Measurements from ENCODE around the gene TUBGCP2. TPM values are rescaled to one million over a fixed set of nuclear protein-coding genes. Genes with fewer than 3 reads are reported as not detected.
"Not testable (repeated sequence)": the region's sequence is repeated elsewhere in the genome, so short reads cannot be mapped to it uniquely, and the experiment has no call there.

Gene TUBGCP2
- total RNA-seq, 1 experiment from 2014 or later: 93.7 TPM

GRCh38 chr10:133324198-133324792, 15.6 kb upstream of the TUBGCP2 start:
- DNase-seq (ENCODE audit: low read depth, low spot score) (no peak), ATAC-seq (peak; percentile 82)
- POLR2A ChIA-PET: interaction anchor here (0.5 kb wide), 1 partner anchor 82 kb away, joined by 7 read pairs; no protein-coding TSS in a partner anchor
- no TSS peak for BruUV-seq (replicated peaks)
- Histone ChIP-seq H3K36me3 (ENCODE audit: control insufficient read depth, insufficient read depth, low read length) (no peaks in the 10 kb centered on the region), H3K27ac (ENCODE audit: low read length) (no peak overlapping the region), H3K4me3 (ENCODE audit: low read depth in 2 of 2, low read length in 2 of 2) (peak overlapping the region; percentile 19 to 24; a peak in 3 of 4 replicates), H3K4me1 (ENCODE audit: control insufficient read depth, insufficient read depth, low read length) (peaks cover 17% of the 10 kb centered on the region), H3K27me3 (ENCODE audit: control insufficient read depth, insufficient read depth, low read length) (no peaks in the 10 kb centered on the region), H3K9me3 (ENCODE audit: control insufficient read depth, insufficient read depth, low read depth, low read length) (no peaks in the 10 kb centered on the region)
- intact Hi-C loops (cut with micrococcal nuclease; ENCODE audit: unreplicated experiment): no loop called here
- in situ Hi-C loops (cut with HindIII; ENCODE audit: low pct_unique_long_range_greater_than_20kb, low sequenced_read_pairs): no loop called here
- TF ChIP-seq TCF7L2 (IDR thresholded peaks at IDR 0.05; ENCODE audit: low read depth, low read length) (no peak), SIN3A (IDR thresholded peaks at IDR 0.05; ENCODE audit: borderline replicate concordance, insufficient read depth, low read depth, low read length) (no peak), CTCF (IDR thresholded peaks at IDR 0.05) (no peak), POLR2AphosphoS5 (IDR thresholded peaks at IDR 0.05; ENCODE audit: low read depth, low read length) (no peak), REST (IDR thresholded peaks at IDR 0.05; ENCODE audit: insufficient read depth in 1 of 2, low read depth in 2 of 2, low read length in 1 of 2) (no peak)
- CTCF ChIA-PET: interaction anchor here (0.6 kb wide), 1 partner anchor 13 kb away, joined by 3 read pairs; the partner anchor contains the start of gene CALY

- in situ Hi-C loops (cut with HindIII; ENCODE audit: low pct_unique_long_range_greater_than_20kb, low sequenced_read_pairs); DNase-seq (ENCODE audit: low read depth, low spot score); POLR2A ChIA-PET; H3K9me3 ChIP-seq (ENCODE audit: control insufficient read depth, insufficient read depth, low read depth, low read length); H3K36me3 ChIP-seq (ENCODE audit: control insufficient read depth, insufficient read depth, low read length); H3K27me3 ChIP-seq (ENCODE audit: control insufficient read depth, insufficient read depth, low read length); intact Hi-C loops (cut with micrococcal nuclease; ENCODE audit: unreplicated experiment); ATAC-seq; H3K27ac ChIP-seq (ENCODE audit: low read length); H3K4me3 ChIP-seq (ENCODE audit: low read depth in 2 of 2, low read length in 2 of 2); CTCF ChIA-PET; BruUV-seq (replicated peaks): not testable (repeated sequence)
- H3K4me1 ChIP-seq (ENCODE audit: control insufficient read depth, insufficient read depth, low read length): peaks cover 10% of the 10 kb centered on the region
These were observed 13.5 kb upstream of the TUBGCP2 start for GRCh38 chr10:133322064-133322709.

- BruUV-seq (replicated peaks); in situ Hi-C loops (cut with HindIII; ENCODE audit: low pct_unique_long_range_greater_than_20kb, low sequenced_read_pairs); intact Hi-C loops (cut with micrococcal nuclease; ENCODE audit: unreplicated experiment); ATAC-seq; H3K4me3 ChIP-seq (ENCODE audit: low read depth in 2 of 2, low read length in 2 of 2); H3K4me1 ChIP-seq (ENCODE audit: control insufficient read depth, insufficient read depth, low read length); H3K27ac ChIP-seq (ENCODE audit: low read length); H3K9me3 ChIP-seq (ENCODE audit: control insufficient read depth, insufficient read depth, low read depth, low read length); H3K36me3 ChIP-seq (ENCODE audit: control insufficient read depth, insufficient read depth, low read length); H3K27me3 ChIP-seq (ENCODE audit: control insufficient read depth, insufficient read depth, low read length); DNase-seq (ENCODE audit: low read depth, low spot score): not testable (repeated sequence)
- ChIA-PET POLR2A (interaction anchor here (0.6 kb wide), 1 partner anchor 13 kb away, joined by 4 read pairs; no protein-coding TSS in a partner anchor), CTCF (interaction anchor here (0.6 to 0.7 kb wide), 2 partner anchors 53 to 174 kb away, joined by 3 to 5 read pairs; no protein-coding TSS in a partner anchor)
These were observed 12.3 kb upstream of the TUBGCP2 start for GRCh38 chr10:133320852-133321422.
